Breast epithelium (tissue), 4 donors: Measurements from ENCODE around the gene CLIC6. TPM values are rescaled to one million over a fixed set of nuclear protein-coding genes. Genes with fewer than 3 reads are reported as not detected.

ENCODE experiments used
- DNase-seq, 2 donors: peaks; one replicate each; pipeline ENCODE4 v3.0.0-alpha.2; 2019; ENCODE audit warnings: low spot score in 2 of 2
- H3K27ac ChIP-seq, 2 donors: fragments of 200-600 bp; sonication (generic) in 1 of 2; one replicate each; pipeline ENCODE4 v1.5.1; 2016 to 2019; ENCODE audit warnings: mild to moderate bottlenecking in 1 of 2
- H3K27me3 ChIP-seq, 2 donors: fragments of 200-600 bp; sonication (generic) in 1 of 2; one replicate each; pipeline versions ENCODE4 v1.5.1 to v1.6.0; 2017 to 2019; ENCODE audit warnings: control low read depth in 1 of 2, mild to moderate bottlenecking in 1 of 2
- H3K36me3 ChIP-seq: fragments of 200-600 bp; one replicate; pipeline ENCODE4 v1.5.1; 2019
- H3K4me1 ChIP-seq, 2 donors: fragments of 200-600 bp; sonication (generic); one replicate each; pipeline ENCODE4 v1.5.1; 2016 to 2019; ENCODE audit warnings: control low read depth in 1 of 2
- H3K4me3 ChIP-seq, 3 donors: fragments of 200-600 bp; sonication (generic); 1 replicate in 2 of 3; 2 replicates in 1 of 3; pipeline ENCODE4 v1.5.1; 2016 to 2019; ENCODE audit warnings: mild to moderate bottlenecking in 3 of 3, moderate library complexity in 2 of 3
- H3K9me3 ChIP-seq, 2 donors: fragments of 200-600 bp; sonication (generic) in 1 of 2; one replicate each; pipeline ENCODE4 v1.5.1; 2016 to 2019; ENCODE audit warnings: control low read depth in 1 of 2
- CTCF ChIP-seq, 3 donors: fragments of 450-650 bp; IDR thresholded peaks; one replicate each; pipeline ENCODE4 v1.5.1; 2016 to 2017; ENCODE audit warnings: antibody characterized with exemption in 3 of 3, mild to moderate bottlenecking in 3 of 3, moderate library complexity in 3 of 3
- POLR2A ChIP-seq: fragments of 450-650 bp; IDR thresholded peaks from one replicate; pipeline ENCODE4 v1.6.1; 2016; ENCODE audit warnings: antibody characterized with exemption, mild to moderate bottlenecking, moderate library complexity
- POLR2AphosphoS5 ChIP-seq, 3 donors: sonication (generic); formaldehyde crosslinking; IDR thresholded peaks; one replicate each; pipeline ENCODE4 v1.6.1; 2017; ENCODE audit warnings: antibody characterized with exemption in 3 of 3
- intact Hi-C: fragments of 100-400 bp; cut with DNase I; formaldehyde crosslinking; loops from one replicate; pipeline ENCODE4 v1.15.1; 2023; ENCODE audit warnings: low total_unique reads
- total RNA-seq, 3 donors: library from RNA; depleted of rRNA; stranded (reverse); fragments of >200 nt; gene quantifications; one replicate each; pipeline ENCODE4 v1.1.0, GENCODE V29; 2016

The CLIC6 gene
- total RNA-seq, 3 donors from 2014 or later, result 10.0 to 34.1 (median 14.4) TPM

- Histone ChIP-seq H3K27me3 (no peaks in the 10 kb centered on the region), H3K9me3 (peaks cover 0 to 8% of the 10 kb centered on the region in 2 donors), H3K27ac (no peak overlapping the region), H3K36me3 (no peaks in the 10 kb centered on the region), H3K4me1 (no peaks in the 10 kb centered on the region), H3K4me3 (no peak overlapping the region)
- DNase-seq, result no peak
- intact Hi-C loops, result no loop called here
- TF ChIP-seq POLR2A, result no peak
- TF ChIP-seq CTCF (IDR thresholded peaks at IDR 0.05), result no peak
- no peak for TF ChIP-seq POLR2AphosphoS5 (IDR thresholded peaks at IDR 0.05)
Observed at GRCh38 chr21:34650861-34651431, 17.8 kb upstream of the CLIC6 start.

- peaks cover 0 to 8% of the 10 kb centered on the region in 2 donors for H3K9me3 ChIP-seq
- no peak for DNase-seq
- no peaks in the 10 kb centered on the region for H3K36me3 ChIP-seq
- no peak overlapping the region for H3K27ac ChIP-seq
- no peaks in the 10 kb centered on the region for H3K4me1 ChIP-seq
- H3K27me3 ChIP-seq, result no peaks in the 10 kb centered on the region
- H3K4me3 ChIP-seq, result no peak overlapping the region
- TF ChIP-seq POLR2A, result no peak
- no peak for TF ChIP-seq CTCF (IDR thresholded peaks at IDR 0.05)
- no peak for TF ChIP-seq POLR2AphosphoS5 (IDR thresholded peaks at IDR 0.05)
- intact Hi-C loops, result no loop called here
Observed at GRCh38 chr21:34651642-34652041, 17.2 kb upstream of the CLIC6 start.

GRCh38 chr21:34653522-34653921 is 15.3 kb upstream of the CLIC6 start:
- Histone ChIP-seq H3K27me3 (no peaks in the 10 kb centered on the region), H3K4me1 (no peaks in the 10 kb centered on the region), H3K27ac (no peak overlapping the region), H3K36me3 (no peaks in the 10 kb centered on the region), H3K9me3 (peaks cover 0 to 8% of the 10 kb centered on the region in 2 donors), H3K4me3 (no peak overlapping the region)
- no peak for DNase-seq
- intact Hi-C loops, result no loop called here
- TF ChIP-seq POLR2AphosphoS5 (IDR thresholded peaks at IDR 0.05), result no peak
- TF ChIP-seq CTCF (IDR thresholded peaks at IDR 0.05), result no peak
- no peak for TF ChIP-seq POLR2A

GRCh38 chr21:34661848-34662247 is 6.9 kb upstream of the CLIC6 start:
- intact Hi-C loops, result no loop called here
- no peak overlapping the region for H3K27ac ChIP-seq
- peaks cover 9 to 17% of the 10 kb centered on the region in 2 donors for H3K9me3 ChIP-seq
- no peak overlapping the region for H3K4me3 ChIP-seq
- no peak for TF ChIP-seq CTCF (IDR thresholded peaks at IDR 0.05)
- TF ChIP-seq POLR2AphosphoS5 (IDR thresholded peaks at IDR 0.05), result no peak
- TF ChIP-seq POLR2A, result no peak
- H3K36me3 ChIP-seq, result no peaks in the 10 kb centered on the region
- no peaks in the 10 kb centered on the region for H3K27me3 ChIP-seq
- H3K4me1 ChIP-seq, result no peaks in the 10 kb centered on the region
- DNase-seq, result no peak

- peaks cover 0 to 4% of the 10 kb centered on the region in 2 donors for H3K27me3 ChIP-seq
- H3K4me3 ChIP-seq, result no peak overlapping the region
- no peaks in the 10 kb centered on the region for H3K4me1 ChIP-seq
- H3K36me3 ChIP-seq, result no peaks in the 10 kb centered on the region
- intact Hi-C loops, result no loop called here
- DNase-seq, result no peak
- H3K27ac ChIP-seq, result no peak overlapping the region
- no peaks in the 10 kb centered on the region for H3K9me3 ChIP-seq
- TF ChIP-seq POLR2AphosphoS5 (IDR thresholded peaks at IDR 0.05), result no peak
- no peak for TF ChIP-seq CTCF (IDR thresholded peaks at IDR 0.05)
- TF ChIP-seq POLR2A, result no peak
Observed at GRCh38 chr21:34667761-34668160, 1.0 kb upstream of the CLIC6 start.
